Psoas muscle (tissue), 8 donors: ENCODE data around the gene SYNDIG1. TPM values are rescaled to one million over a fixed set of nuclear protein-coding genes. Genes with fewer than 3 reads are reported as not detected.

Experiments
- ATAC-seq, 4 donors: fragments of 200-7000 bp; cut with Tn5 transposase; one replicate each; pipeline ENCODE4 v1.9.1; 2020; ENCODE audit warnings: moderate library complexity in 3 of 4, mild to moderate bottlenecking in 2 of 4
- DNase-seq, 2 donors: peaks; one replicate each; pipeline ENCODE4 v3.0.0-alpha.2; 2020
- H3K27ac ChIP-seq: fragments of 200-600 bp; one replicate; pipeline ENCODE4 v1.8.0; 2022
- H3K27me3 ChIP-seq, 3 donors: fragments of 200-600 bp in 1 of 3; one replicate each; pipeline versions ENCODE4 v1.6.1 to v1.8.0; 2013 to 2022; ENCODE audit warnings: low read length in 2 of 3, mild to moderate bottlenecking in 2 of 3, moderate library complexity in 1 of 3; ENCODE audit not compliant: insufficient read depth in 3 of 3
- H3K36me3 ChIP-seq, 2 donors: fragments of 200-600 bp in 1 of 2; one replicate each; pipeline versions ENCODE4 v1.6.1 to v1.8.0; 2013 to 2022; ENCODE audit warnings: low read depth in 1 of 2, mild to moderate bottlenecking in 1 of 2, moderate library complexity in 1 of 2; ENCODE audit not compliant: insufficient read depth in 1 of 2
- H3K4me1 ChIP-seq: fragments of 200-600 bp; one replicate; pipeline ENCODE4 v1.8.0; 2022
- H3K4me3 ChIP-seq: fragments of 200-600 bp; one replicate; pipeline ENCODE4 v1.8.0; 2022; ENCODE audit warnings: mild to moderate bottlenecking
- H3K9me3 ChIP-seq: fragments of 200-600 bp; one replicate; pipeline ENCODE4 v1.8.0; 2022
- CTCF ChIP-seq: fragments of 200-600 bp; IDR thresholded peaks from one replicate; pipeline ENCODE4 v1.8.0; 2022; ENCODE audit warnings: antibody characterized with exemption
- WGBS, 3 donors: extraction: QIAGEN DNeasy Blood & Tissue Kit; methylation state at CpG; one replicate each; pipeline versions ENCODE4 v1.1.6 to v1.1.7; 2013; 5-methylcytosine and 5-hydroxymethylcytosine counted together
- intact Hi-C, 2 donors: fragments of 100-400 bp; cut with DNase I; formaldehyde crosslinking; loops; one replicate each; pipeline versions ENCODE4 v1.11.0 to v1.14.2; 2022
- polyA plus RNA-seq, 3 donors: library from polyadenylated mRNA; stranded (reverse); fragments of 200-250 nt; gene quantifications; one replicate each; pipeline ENCODE4 v1.2.3, GENCODE V29; 2013
- total RNA-seq, 4 donors: library from RNA; stranded (reverse); fragmentation: NEBNext Ultra II Directional in 2 of 4; extraction: Animal tissue kit (Norgen Biotek cat#: 25700) in 2 of 4; gene quantifications; one replicate each; pipeline versions ENCODE4 v1.2.1 to v1.2.4, GENCODE V29; 2021 to 2023
- donor health status: healthy with polysubstance abuse.
- donor health status: DM: no; HTN: no; CAD: no; lungs with moderate emphysema.
- donor health status: Bipolar disorder and iron deficiency.
- donor health status: healthy.
- donor health status: DM: yes; HTN: yes; CAD: no.
- donor health status: DM: no; HTN: no; CAD: no.
- donor health status: DM: no; HTN: no; CAD: no.
- donor health status: DM: yes; HTN: yes; CAD: no.

The SYNDIG1 gene
- total and polyA plus RNA-seq, 7 donors = 0.03 to 0.10 TPM; not detected in 5

DNA sequence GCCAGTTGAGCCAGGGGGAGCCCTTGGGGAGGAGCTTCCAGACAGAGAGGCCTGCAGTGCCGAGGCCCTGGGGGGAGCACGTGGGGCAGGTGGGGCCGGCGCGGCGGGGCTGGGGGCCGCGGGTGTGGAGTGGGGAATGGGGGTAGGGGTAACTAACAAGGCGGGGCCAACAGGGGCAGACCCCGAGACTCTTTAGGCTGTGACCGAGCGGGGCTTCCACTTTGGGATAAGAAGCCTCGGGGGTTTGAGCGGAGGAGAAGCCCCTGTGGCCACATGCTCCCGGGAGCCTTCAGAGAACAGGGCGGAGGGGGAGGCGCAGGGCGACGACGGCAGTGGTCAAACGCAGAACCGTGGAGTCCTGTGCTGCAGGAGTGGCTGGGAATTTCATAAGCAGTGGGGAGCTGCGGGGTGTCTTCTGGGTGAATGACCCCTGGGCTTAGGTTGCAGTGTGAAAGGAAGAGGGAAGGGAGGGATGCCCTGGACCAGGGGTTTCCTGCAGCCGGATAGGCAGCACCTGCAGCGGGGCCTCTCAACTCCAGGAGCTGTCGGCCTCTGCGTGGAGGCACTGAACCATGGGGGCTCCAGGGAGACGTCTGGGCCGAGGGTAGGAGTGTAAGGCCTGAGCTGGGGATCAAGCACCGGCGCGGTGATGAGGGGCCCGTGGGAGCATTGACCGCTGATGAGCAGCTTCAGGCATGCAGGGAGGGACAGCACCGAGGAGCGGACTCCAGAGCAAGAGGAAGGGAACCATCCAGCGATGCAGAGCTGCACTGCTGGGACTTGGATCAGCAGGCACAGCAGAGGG lies 121.0 kb downstream of the SYNDIG1 start:
- H3K27ac ChIP-seq = no peak overlapping the region
- TF ChIP-seq CTCF = no peak
- no peaks in the 10 kb centered on the region for H3K4me1 ChIP-seq
- no peak overlapping the region for H3K4me3 ChIP-seq
- ATAC-seq (no peak), DNase-seq (no peak)
- H3K9me3 ChIP-seq = peaks cover 5% of the 10 kb centered on the region
- 83 to 88% (median 86%) methylated on average over 34 to 37 of the region's 37 CpGs for WGBS, 3 donors
- intact Hi-C loops = loop anchor here in 1 of 2 donors (10.0 kb wide), 1 partner anchor 64 kb away; no protein-coding TSS in a partner anchor
- no peaks in the 10 kb centered on the region for H3K36me3 ChIP-seq
- H3K27me3 ChIP-seq = no peaks in the 10 kb centered on the region

DNA sequence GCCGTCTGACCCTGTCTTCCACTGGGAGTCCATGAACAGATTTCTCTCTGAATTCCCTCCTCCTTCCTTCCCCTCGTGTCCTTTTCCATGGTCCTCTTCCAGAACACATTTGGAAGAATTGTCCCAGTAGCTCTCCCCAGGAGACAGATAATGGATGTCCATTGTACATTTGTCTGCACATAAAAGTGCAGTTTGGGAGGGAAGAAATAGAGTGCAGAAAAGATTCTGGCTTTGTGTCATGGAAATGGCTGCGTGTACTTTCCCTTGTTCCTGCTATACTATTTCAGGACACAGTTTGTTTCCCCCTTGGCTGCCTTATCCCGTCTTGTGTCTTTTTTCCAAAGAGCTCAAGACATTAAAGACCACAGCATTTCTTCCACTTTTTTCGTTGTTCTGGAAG lies 127.6 kb downstream of the SYNDIG1 start:
- DNase-seq (no peak), ATAC-seq (no peak)
- Histone ChIP-seq H3K27ac (no peak overlapping the region), H3K36me3 (no peaks in the 10 kb centered on the region), H3K4me1 (no peaks in the 10 kb centered on the region), H3K4me3 (no peak overlapping the region), H3K27me3 (no peaks in the 10 kb centered on the region), H3K9me3 (peaks cover 5% of the 10 kb centered on the region)
- WGBS, 3 donors = 64 to 73% (median 69%) methylated on average over 5 of the region's 5 CpGs
- intact Hi-C loops = loop anchor here in 1 of 2 donors (10.0 kb wide), 1 partner anchor 58 kb away; no protein-coding TSS in a partner anchor
- TF ChIP-seq CTCF = no peak

- WGBS, 3 donors = 71 to 85% (median 84%) methylated on average over 2 of the region's 2 CpGs
- no peaks in the 10 kb centered on the region for H3K36me3 ChIP-seq
- no peak overlapping the region for H3K4me3 ChIP-seq
- no peaks in the 10 kb centered on the region for H3K27me3 ChIP-seq
- H3K27ac ChIP-seq = no peak overlapping the region
- H3K4me1 ChIP-seq = no peaks in the 10 kb centered on the region
- no peak for TF ChIP-seq CTCF
- peaks cover 5% of the 10 kb centered on the region for H3K9me3 ChIP-seq
- DNase-seq (no peak), ATAC-seq (no peak)
- intact Hi-C loops = loop anchor here in 1 of 2 donors (10.0 kb wide), 1 partner anchor 56 kb away; no protein-coding TSS in a partner anchor
Observed at GRCh38 chr20:24598346-24598745, 128.9 kb downstream of the SYNDIG1 start.

GRCh38 chr20:24598996-24599395 lies 129.6 kb downstream of the SYNDIG1 start:
- Histone ChIP-seq H3K27me3 (no peaks in the 10 kb centered on the region), H3K36me3 (no peaks in the 10 kb centered on the region), H3K27ac (no peak overlapping the region), H3K4me3 (no peak overlapping the region), H3K4me1 (no peaks in the 10 kb centered on the region), H3K9me3 (peaks cover 4% of the 10 kb centered on the region)
- TF ChIP-seq CTCF = no peak
- DNase-seq = no peak
- no peak for ATAC-seq
- intact Hi-C loops = loop anchor here in 1 of 2 donors (10.0 kb wide), 1 partner anchor 56 kb away; no protein-coding TSS in a partner anchor
